Heart right ventricle (tissue), 16 donors: ENCODE data around the gene TEX2. TPM values are rescaled to one million over a fixed set of nuclear protein-coding genes. Genes with fewer than 3 reads are reported as not detected.
A peak's percentile ranks its signal among the peaks of the same experiment; 100 is the strongest.
"Not testable (repeated sequence)": the region's sequence is repeated elsewhere in the genome, so short reads cannot be mapped to it uniquely, and the experiment has no call there.

Source experiments
- ATAC-seq, 8 donors: fragments of 200-7000 bp; cut with Tn5 transposase; one replicate each; pipeline ENCODE4 v1.9.1; 2020; ENCODE audit warnings: mild to moderate bottlenecking in 8 of 8, moderate library complexity in 8 of 8, moderate number of reproducible peaks in 1 of 8
- DNase-seq, 2 donors: peaks; one replicate each; pipeline ENCODE4 v3.0.0-alpha.2; 2020
- H3K27ac ChIP-seq, 10 donors: fragments of 200-600 bp; sonication (generic) in 2 of 10; one replicate each; pipeline versions ENCODE4 v1.5.0 to v1.8.0; 2020 to 2022; ENCODE audit warnings: mild to moderate bottlenecking in 3 of 10
- H3K27me3 ChIP-seq, 7 donors: fragments of 200-600 bp; one replicate each; pipeline ENCODE4 v1.8.0; 2021 to 2022; ENCODE audit warnings: mild to moderate bottlenecking in 2 of 7
- H3K36me3 ChIP-seq, 9 donors: fragments of 200-600 bp; sonication (generic) in 1 of 9; one replicate each; pipeline versions ENCODE4 v1.5.0 to v1.8.0; 2020 to 2022; ENCODE audit warnings: mild to moderate bottlenecking in 2 of 9
- H3K4me1 ChIP-seq, 9 donors: fragments of 200-600 bp; sonication (generic) in 1 of 9; one replicate each; pipeline versions ENCODE4 v1.5.0 to v1.8.0; 2020 to 2022; ENCODE audit warnings: mild to moderate bottlenecking in 4 of 9
- H3K4me3 ChIP-seq, 10 donors: fragments of 200-600 bp; sonication (generic) in 2 of 10; one replicate each; pipeline versions ENCODE4 v1.5.0 to v1.8.0; 2020 to 2022; ENCODE audit warnings: mild to moderate bottlenecking in 7 of 10, moderate library complexity in 2 of 10
- H3K9me3 ChIP-seq, 11 donors: fragments of 200-600 bp in 10 of 11; sonication (generic) in 2 of 11; one replicate each; pipeline versions ENCODE4 v1.5.0 to v1.8.0; 2013 to 2022; ENCODE audit warnings: mild to moderate bottlenecking in 2 of 11, control low read depth in 1 of 11, moderate library complexity in 1 of 11
- WGBS, 2 donors: extraction: QIAGEN DNeasy Blood & Tissue Kit; methylation state at CpG; one replicate each; pipeline ENCODE4 v1.1.7; 2013; ENCODE audit warnings: inconsistent platforms in 1 of 2; 5-methylcytosine and 5-hydroxymethylcytosine counted together
- intact Hi-C, 10 donors: fragments of 100-400 bp; cut with DNase I; formaldehyde crosslinking; loops; one replicate each; pipeline versions ENCODE4 v1.11.1 to v1.14.2; 2022
- polyA plus RNA-seq, 2 donors: library from polyadenylated mRNA; stranded (reverse); fragments of 200-250 nt; gene quantifications; one replicate each; pipeline ENCODE4 v1.2.3, GENCODE V29; 2013
- total RNA-seq, 10 donors: library from RNA; stranded (reverse); fragmentation: NEBNext Ultra II Directional in 3 of 10; extraction: Animal tissue kit (Norgen Biotek cat#: 25700) in 3 of 10; gene quantifications; one replicate each; pipeline versions ENCODE4 v1.2.1 to v1.2.4, GENCODE V29; 2021 to 2023
- TF ChIP-seq, protein P1 (sequence below), 9 donors: fragments of 200-600 bp; sonication (generic) in 2 of 9; IDR thresholded peaks; one replicate each; pipeline versions ENCODE4 v1.5.0 to v1.8.0; 2021 to 2022; ENCODE audit warnings: antibody characterized with exemption in 9 of 9, mild to moderate bottlenecking in 5 of 9, moderate library complexity in 1 of 9
- donor health status: Arrhythmogenic right ventricular cardiomyopathy.
- donor health status: ischemic (EF 13 %, LVEDD 7.1; RV severe dilation, severe dysfunction).
- donor health status: healthy with polysubstance abuse.
- donor health status: DM: no; HTN: yes; CAD: no.
- donor health status: DM: no; HTN: no; CAD: no.
- donor health status: ischemic (EF 25% LVEDD 6.9; RV normal size, moderate dysfunction).
- donor health status: ischemic (EF 25% LVEDD 5.7; RV mildly dilated, moderate dysfunction).
- donor health status: healthy.
- donor health status: DM: yes; HTN: yes; CAD: no.
- donor health status: Ischemic cardiomyopathy.
- donor health status: ischemic (EF 35%, LVEDD 5.7; RV mildly dilated, moderate dysfunction).
- donor health status: nonischemic (EF 11% LVEDD 7.7; RV severe dilation, severe dysfunction).
- donor health status: DM: yes; HTN: yes; CAD: no.
- donor health status: PGD.
- donor health status: ischemic (EF 29% LVEDD 5.4; RV normal size, mild dysfunction).
- donor health status: nonischemic (EF 23%, LVEDD 6.1; RV moderate dilation, normal function).

The TEX2 gene
- total and polyA plus RNA-seq, 12 donors: 15.9 to 60.5 (median 54.5) TPM

- intact Hi-C loops: loop anchor here in 1 of 10 donors (5.0 kb wide), 1 partner anchor 38 kb away; no protein-coding TSS in a partner anchor
- peak in 1 of 2 donors; percentile 28 for DNase-seq
- WGBS, 2 donors: 14 to 25% methylated on average over 5 of the region's 5 CpGs
- TF ChIP-seq, protein P1, sequence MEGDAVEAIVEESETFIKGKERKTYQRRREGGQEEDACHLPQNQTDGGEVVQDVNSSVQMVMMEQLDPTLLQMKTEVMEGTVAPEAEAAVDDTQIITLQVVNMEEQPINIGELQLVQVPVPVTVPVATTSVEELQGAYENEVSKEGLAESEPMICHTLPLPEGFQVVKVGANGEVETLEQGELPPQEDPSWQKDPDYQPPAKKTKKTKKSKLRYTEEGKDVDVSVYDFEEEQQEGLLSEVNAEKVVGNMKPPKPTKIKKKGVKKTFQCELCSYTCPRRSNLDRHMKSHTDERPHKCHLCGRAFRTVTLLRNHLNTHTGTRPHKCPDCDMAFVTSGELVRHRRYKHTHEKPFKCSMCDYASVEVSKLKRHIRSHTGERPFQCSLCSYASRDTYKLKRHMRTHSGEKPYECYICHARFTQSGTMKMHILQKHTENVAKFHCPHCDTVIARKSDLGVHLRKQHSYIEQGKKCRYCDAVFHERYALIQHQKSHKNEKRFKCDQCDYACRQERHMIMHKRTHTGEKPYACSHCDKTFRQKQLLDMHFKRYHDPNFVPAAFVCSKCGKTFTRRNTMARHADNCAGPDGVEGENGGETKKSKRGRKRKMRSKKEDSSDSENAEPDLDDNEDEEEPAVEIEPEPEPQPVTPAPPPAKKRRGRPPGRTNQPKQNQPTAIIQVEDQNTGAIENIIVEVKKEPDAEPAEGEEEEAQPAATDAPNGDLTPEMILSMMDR (IDR thresholded peaks at IDR 0.05): no peak
- peak; percentile 63 to 90 (median 80) for ATAC-seq
- Histone ChIP-seq H3K4me1 (peaks cover 8 to 64% (median 41%) of the 10 kb centered on the region in 9 donors), H3K27ac (peak overlapping the region in 9 of 10 donors; percentile 50 to 83 (median 62)), H3K9me3 (no peaks in the 10 kb centered on the region), H3K27me3 (no peaks in the 10 kb centered on the region), H3K4me3 (no peak overlapping the region), H3K36me3 (no peaks in the 10 kb centered on the region)
Observed at GRCh38 chr17:64240261-64240740, 22.8 kb downstream of the TEX2 start.

- H3K4me3 ChIP-seq, H3K27ac ChIP-seq, H3K36me3 ChIP-seq, H3K9me3 ChIP-seq, H3K27me3 ChIP-seq, DNase-seq, ATAC-seq, intact Hi-C loops: not testable (repeated sequence)
- peaks cover 8 to 58% (median 39%) of the 10 kb centered on the region in 9 donors for H3K4me1 ChIP-seq
- WGBS, 2 donors: 83 to 88% methylated on average over 4 of the region's 4 CpGs
Observed at GRCh38 chr17:64238449-64238848, 24.6 kb downstream of the TEX2 start.

- H3K27me3 ChIP-seq: no peaks in the 10 kb centered on the region
- 80 to 81% methylated on average over 9 of the region's 9 CpGs for WGBS, 2 donors
- H3K27ac ChIP-seq: no peak overlapping the region
- no peaks in the 10 kb centered on the region for H3K9me3 ChIP-seq
- H3K4me3 ChIP-seq: no peak overlapping the region
- H3K4me1 ChIP-seq: peaks cover 8 to 52% (median 39%) of the 10 kb centered on the region in 9 donors
- ATAC-seq (no peak), DNase-seq (no peak)
- no peaks in the 10 kb centered on the region for H3K36me3 ChIP-seq
- intact Hi-C loops: no loop called here
- TF ChIP-seq, protein P1 (IDR thresholded peaks at IDR 0.05): peak in 5 of 9 donors; percentile 10 to 23 (median 17)
Observed at GRCh38 chr17:64236827-64237403, 26.1 kb downstream of the TEX2 start.

- peaks cover 0 to 52% (median 38%) of the 10 kb centered on the region in 9 donors for H3K4me1 ChIP-seq
- no peak overlapping the region for H3K4me3 ChIP-seq
- intact Hi-C loops: no loop called here
- WGBS, 2 donors: 85 to 89% methylated on average over 6 of the region's 6 CpGs
- H3K9me3 ChIP-seq: no peaks in the 10 kb centered on the region
- TF ChIP-seq, protein P1 (IDR thresholded peaks at IDR 0.05): no peak
- no peak overlapping the region for H3K27ac ChIP-seq
- ATAC-seq (no peak), DNase-seq (no peak)
- no peaks in the 10 kb centered on the region for H3K27me3 ChIP-seq
- H3K36me3 ChIP-seq: no peaks in the 10 kb centered on the region
Observed at GRCh38 chr17:64234961-64235360, 28.1 kb downstream of the TEX2 start.
